ENCODE data around the gene PLXDC1. TPM values are rescaled to one million over a fixed set of nuclear protein-coding genes. Genes with fewer than 3 reads are reported as not detected.

The PLXDC1 gene
- total RNA-seq, 2 donors from 2014 or later: 4.6 to 9.3 TPM

- TF ChIP-seq CTCF (IDR thresholded peaks at IDR 0.05): no peak
- Histone ChIP-seq H3K36me3 (no peaks in the 10 kb centered on the region), H3K4me3 (peak overlapping the region; percentile 46 to 89), H3K27ac (peak overlapping the region; percentile 96 to 99), H3K27me3 (peaks cover 0 to 4% of the 10 kb centered on the region in 2 donors), H3K9me3 (no peaks in the 10 kb centered on the region), H3K4me1 (peaks cover 0 to 18% of the 10 kb centered on the region in 2 donors)
- DNase-seq (ENCODE audit: low spot score): no peak
Observed at GRCh38 chr17:39150795-39151149, 665 bp downstream of the PLXDC1 start.

- DNase-seq (ENCODE audit: low spot score): no peak
- peaks cover 0 to 21% of the 10 kb centered on the region in 2 donors for H3K4me1 ChIP-seq
- H3K36me3 ChIP-seq: no peaks in the 10 kb centered on the region
- H3K27ac ChIP-seq: peak overlapping the region in 1 of 2 donors; percentile 96
- TF ChIP-seq CTCF (IDR thresholded peaks at IDR 0.05): no peak
- peak overlapping the region in 1 of 2 donors; percentile 89 for H3K4me3 ChIP-seq
- H3K27me3 ChIP-seq: peaks cover 0 to 4% of the 10 kb centered on the region in 2 donors
- no peaks in the 10 kb centered on the region for H3K9me3 ChIP-seq
Observed at GRCh38 chr17:39150104-39150634, 1.3 kb downstream of the PLXDC1 start.

- Histone ChIP-seq H3K4me3 (no peak overlapping the region), H3K36me3 (no peaks in the 10 kb centered on the region), H3K4me1 (peaks cover 0 to 39% of the 10 kb centered on the region in 2 donors), H3K27me3 (peaks cover 0 to 4% of the 10 kb centered on the region in 2 donors), H3K27ac (no peak overlapping the region), H3K9me3 (no peaks in the 10 kb centered on the region)
- TF ChIP-seq CTCF (IDR thresholded peaks at IDR 0.05): no peak
- no peak for DNase-seq (ENCODE audit: low spot score)
Observed at GRCh38 chr17:39147221-39148185, 3.9 kb downstream of the PLXDC1 start.

- H3K4me3 ChIP-seq: no peak overlapping the region
- H3K27me3 ChIP-seq: peaks cover 0 to 4% of the 10 kb centered on the region in 2 donors
- H3K4me1 ChIP-seq: peaks cover 0 to 28% of the 10 kb centered on the region in 2 donors
- TF ChIP-seq CTCF (IDR thresholded peaks at IDR 0.05): no peak
- no peak for DNase-seq (ENCODE audit: low spot score)
- H3K36me3 ChIP-seq: no peaks in the 10 kb centered on the region
- no peaks in the 10 kb centered on the region for H3K9me3 ChIP-seq
- no peak overlapping the region for H3K27ac ChIP-seq
Observed at GRCh38 chr17:39146273-39146672, 5.2 kb downstream of the PLXDC1 start.

GRCh38 chr17:39145143-39145542 is 6.3 kb downstream of the PLXDC1 start:
- TF ChIP-seq CTCF (IDR thresholded peaks at IDR 0.05): no peak
- Histone ChIP-seq H3K27ac (peak overlapping the region; percentile 57 to 78), H3K4me1 (peaks cover 0 to 23% of the 10 kb centered on the region in 2 donors), H3K4me3 (no peak overlapping the region), H3K9me3 (no peaks in the 10 kb centered on the region), H3K36me3 (no peaks in the 10 kb centered on the region), H3K27me3 (no peaks in the 10 kb centered on the region)
- DNase-seq (ENCODE audit: low spot score): no peak
